Suppressor macrophage treated with lipopolysaccharide for 1 hour (primary cell): Measurements from ENCODE around the gene MTA1.

Source experiments
- DNase-seq, 3 donors: peaks; one replicate each; pipeline ENCODE4 v3.0.0-alpha.2; 2020 to 2022

MTA1 gene

GRCh38 chr14:105387530-105387922, 32.1 kb upstream of the MTA1 start:
- no peak for DNase-seq

DNA sequence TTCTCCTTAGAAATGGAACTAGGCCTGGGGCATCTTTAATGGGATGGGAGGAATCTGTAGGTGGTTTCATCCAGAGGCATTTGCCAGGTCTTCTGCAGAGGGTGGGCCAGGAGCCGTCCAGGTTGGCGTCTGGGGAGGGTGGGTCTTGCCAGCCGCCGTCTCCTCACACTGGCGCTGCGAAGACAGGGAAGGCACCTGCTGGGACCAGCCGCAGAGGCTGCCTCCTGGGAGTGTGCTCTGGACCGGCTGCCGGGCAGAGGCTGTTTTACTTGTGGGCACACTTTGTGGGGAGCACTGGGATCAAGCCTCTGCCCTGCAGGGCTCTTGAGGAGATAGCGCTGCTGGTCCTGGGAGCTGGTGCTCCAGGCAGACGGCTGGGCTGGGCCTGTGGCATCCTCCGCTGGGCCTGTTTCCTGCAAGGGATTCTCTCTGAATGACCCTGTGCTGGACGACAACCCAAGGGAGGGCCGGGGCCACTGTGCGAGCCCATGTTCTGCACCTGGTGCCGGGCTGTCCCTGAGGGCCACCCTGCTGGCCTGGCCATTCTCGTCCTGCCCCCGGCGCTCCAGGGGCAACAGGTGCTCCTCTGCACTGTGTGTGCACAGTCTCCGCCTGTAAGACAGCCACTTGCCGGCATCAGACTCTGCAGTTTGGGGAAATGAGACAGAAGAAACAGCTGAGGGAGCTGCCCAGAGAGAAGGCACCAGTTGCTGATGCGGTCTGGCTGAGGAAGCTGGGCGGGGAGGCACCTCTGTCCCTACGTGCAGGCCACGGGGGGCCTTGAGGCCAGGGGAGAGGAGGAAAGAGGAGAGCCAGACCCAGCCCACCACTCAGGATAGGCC, 31.3 kb upstream of the MTA1 start:
- peak; percentile 36 to 53 (median 50) for DNase-seq

DNA sequence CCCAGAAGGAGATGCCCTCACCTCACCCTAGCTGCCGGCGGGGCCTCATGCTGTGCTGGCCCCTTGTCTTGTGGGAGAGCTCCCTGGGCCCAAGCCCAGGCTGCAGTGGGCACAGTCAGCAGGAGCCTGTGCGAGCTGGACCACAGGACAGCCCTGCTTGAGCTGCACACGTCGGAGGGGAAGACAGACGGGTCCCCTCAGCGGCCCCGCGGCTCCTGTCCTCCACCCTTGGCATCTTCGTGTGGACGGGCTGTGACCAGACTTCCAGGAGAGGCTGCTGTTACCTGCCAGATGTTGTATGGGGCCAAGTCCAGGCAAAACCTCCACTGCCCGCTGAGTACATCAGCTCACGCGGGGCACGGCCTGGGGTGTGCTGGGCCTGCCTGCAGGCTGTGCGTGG, 30.7 kb upstream of the MTA1 start:
- DNase-seq = no peak

GRCh38 chr14:105389534-105389933, 30.1 kb upstream of the MTA1 start:
- peak; percentile 67 to 77 (median 68) for DNase-seq

GRCh38 chr14:105389976-105390848, 29.4 kb upstream of the MTA1 start:
- peak; percentile 58 to 78 (median 60) for DNase-seq

DNA sequence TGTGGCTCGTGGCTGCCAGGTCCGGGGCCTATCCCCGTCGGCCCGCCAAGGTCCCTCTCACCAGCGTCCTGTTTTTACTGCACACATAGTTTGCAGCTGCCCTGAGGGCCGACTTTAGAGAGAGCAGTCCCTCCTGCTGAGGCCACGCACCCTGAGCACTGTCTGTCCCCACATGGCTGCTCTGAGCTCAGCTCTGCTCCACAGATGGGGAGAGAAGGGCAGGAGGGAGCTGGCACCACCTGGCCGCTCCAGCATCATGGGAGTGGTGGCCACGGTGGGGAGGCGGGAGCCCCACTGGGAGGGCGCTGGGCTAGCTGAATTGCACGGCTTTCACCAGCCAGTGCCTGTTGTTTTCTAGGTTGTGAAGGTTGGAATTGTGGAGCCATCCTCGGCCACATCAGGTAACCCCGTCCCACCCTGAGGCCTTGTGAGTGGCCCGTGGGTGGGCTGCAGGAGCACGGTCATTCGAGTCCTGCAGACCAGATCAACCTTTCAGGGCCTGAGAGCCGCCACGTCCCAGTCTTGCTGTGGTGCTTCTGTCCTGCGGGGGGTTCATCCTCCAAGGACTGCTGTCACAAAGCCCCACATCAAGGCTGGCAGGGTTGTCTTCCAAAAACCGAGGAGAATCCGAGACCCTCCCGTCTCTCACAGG, 28.7 kb upstream of the MTA1 start:
- no peak for DNase-seq

GRCh38 chr14:105391541-105391940, 28.1 kb upstream of the MTA1 start:
- no peak for DNase-seq

DNA sequence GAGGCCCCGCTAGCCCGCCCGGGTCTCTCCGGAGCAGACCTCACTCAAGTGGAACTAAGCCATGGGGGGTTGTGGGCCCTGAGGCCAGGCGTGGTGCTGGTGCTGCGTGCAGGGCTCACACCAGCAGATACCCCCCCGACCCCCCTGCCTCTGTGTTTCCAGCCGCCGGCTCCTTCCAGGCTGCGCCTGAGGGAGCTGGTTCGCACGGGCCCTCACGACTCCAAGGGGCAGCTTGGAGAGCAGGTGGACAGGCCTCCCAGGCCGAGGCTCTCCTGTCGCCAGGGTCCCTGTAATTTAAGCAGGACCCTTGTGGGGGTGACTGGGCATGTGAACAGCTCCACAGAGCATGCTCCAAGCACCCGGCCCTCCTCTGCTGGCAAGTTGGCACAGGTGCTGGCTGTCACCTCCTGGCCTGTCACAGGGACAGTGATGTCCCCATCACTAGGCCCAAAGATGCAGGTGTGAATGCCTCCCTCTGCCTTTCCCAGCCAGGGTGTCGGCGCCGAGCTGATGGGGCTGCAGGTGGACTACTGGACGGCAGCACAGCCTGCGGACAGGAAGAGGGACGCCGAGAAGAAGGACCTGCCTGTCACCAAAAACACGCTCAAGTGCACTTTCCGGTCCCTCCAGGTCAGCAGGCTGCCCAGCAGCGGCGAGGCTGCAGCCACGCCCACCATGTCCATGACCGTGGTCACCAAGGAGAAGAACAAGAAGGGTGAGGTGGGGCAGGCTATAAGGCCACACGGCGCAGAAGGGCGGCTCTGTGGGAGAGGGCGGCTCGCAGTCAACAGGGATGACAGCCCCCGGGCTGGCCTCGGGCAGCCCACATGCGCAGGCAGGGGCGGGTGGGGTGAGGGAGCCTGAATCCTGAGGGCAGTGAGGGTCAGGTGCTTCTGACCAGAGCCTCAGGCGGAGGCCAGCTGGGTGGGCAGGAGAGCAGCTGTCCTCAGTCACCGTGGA, 27.2 kb upstream of the MTA1 start:
- DNase-seq = no peak

GRCh38 chr14:105393151-105393550, 26.5 kb upstream of the MTA1 start:
- DNase-seq = no peak

DNA sequence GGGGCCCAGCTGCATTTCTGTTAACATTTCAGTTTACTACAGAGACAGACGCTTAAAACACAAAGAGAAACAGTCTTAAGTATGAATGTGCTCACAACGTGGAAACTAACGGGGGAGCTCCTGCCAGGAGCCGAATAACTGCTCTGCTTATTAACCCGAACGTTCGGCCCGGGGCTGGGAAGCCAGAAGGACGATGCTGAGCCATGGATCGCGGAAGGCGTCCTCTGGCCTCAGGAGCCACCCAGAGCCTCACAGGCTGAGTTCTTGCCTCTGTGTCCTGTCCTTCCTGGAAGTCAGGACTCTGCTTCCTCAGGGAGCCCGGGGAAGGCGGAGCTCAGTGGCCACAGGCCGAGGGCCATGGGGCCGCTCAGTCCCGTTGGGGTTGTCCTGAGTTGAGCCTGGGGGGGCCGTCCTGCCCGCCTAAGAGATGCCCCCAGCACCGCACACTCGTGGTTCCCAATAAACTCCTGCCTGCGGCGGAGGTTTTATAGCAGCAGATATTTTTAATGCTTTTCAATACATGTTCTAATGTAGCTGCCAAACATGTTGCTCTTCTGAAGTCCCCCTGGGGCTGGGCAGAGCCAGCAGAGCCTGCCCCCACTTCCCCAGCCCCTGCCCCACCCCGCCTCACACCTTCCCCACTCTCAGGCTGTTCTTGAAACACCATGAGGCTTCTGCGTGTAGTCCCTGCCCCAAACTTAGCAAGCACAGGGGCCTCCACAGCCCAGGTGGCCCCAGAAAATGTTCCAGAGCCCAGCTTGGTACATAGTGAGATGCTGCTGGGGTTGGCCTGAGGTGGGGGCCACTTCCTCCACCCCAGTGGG, 24.7 kb upstream of the MTA1 start:
- no peak for DNase-seq

- no peak for DNase-seq
These were observed 24.1 kb upstream of the MTA1 start for GRCh38 chr14:105395538-105395854.

- DNase-seq = no peak
These were observed 22.2 kb upstream of the MTA1 start for GRCh38 chr14:105397350-105397931.

DNA sequence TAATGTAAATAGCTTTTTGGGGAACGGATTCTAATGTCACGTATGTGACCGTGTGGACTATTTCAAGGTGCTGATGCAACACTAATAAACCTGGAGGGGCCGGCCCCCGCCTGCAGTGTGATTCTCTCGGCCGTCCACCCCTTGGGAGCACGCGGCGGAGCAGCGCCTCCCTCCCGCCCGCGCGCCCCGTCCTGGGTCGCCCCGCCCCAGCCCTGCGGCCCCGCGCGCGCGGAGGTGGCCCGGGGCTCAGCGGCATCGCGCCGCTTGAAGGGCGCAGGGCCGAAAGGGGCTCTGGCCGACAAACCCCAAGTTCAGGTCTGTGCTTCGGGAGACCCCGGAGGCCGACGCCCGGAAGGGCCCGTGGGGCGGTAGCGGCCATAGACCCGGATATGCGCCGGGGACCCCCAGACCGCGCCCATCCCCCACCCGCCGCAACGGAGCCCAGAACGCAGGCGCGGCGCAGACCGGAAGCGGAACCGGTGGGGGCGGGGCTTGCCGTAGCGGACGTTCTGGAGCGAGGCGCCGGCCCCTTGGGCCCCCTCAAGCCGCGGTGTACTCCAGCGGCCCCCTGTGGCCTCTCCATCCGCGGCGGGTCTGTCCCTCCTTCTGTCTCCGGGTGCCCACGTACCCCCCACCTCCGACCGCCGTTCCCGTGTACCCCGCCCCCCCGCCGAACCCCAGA, 21.4 kb upstream of the MTA1 start, which contains the start of gene TEX22:
TEX22 (plus strand) TSS at position 495 of the 682 bp plus-strand sequence. CDS start 803 bp downstream, outside the sequence.
- DNase-seq = peak; percentile 82 to 96 (median 88)

- peak; percentile 27 to 54 (median 42) for DNase-seq
These were observed 20.7 kb upstream of the MTA1 start for GRCh38 chr14:105398726-105399465.

DNA sequence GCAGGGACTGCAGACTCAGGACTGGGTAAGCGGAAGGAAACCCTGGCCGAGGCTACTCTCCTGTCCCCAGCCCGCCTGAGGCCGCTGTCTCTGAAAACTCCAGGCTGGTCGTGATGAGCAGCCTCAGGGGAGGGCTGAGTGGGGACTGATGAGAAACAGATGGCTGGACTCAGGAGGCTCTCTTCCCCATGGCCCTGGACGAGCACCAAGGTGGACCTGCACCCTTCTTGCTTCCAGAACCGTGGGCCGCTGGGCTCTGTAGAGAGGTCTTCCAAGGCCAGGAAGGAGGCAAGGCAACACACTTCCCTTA, 20.2 kb upstream of the MTA1 start:
- no peak for DNase-seq

GRCh38 chr14:105400016-105400415, 19.6 kb upstream of the MTA1 start:
- DNase-seq = no peak

- no peak for DNase-seq
These were observed 17.9 kb upstream of the MTA1 start for GRCh38 chr14:105401699-105402098.

GRCh38 chr14:105408592-105408991, 11.0 kb upstream of the MTA1 start:
- DNase-seq = no peak

DNA sequence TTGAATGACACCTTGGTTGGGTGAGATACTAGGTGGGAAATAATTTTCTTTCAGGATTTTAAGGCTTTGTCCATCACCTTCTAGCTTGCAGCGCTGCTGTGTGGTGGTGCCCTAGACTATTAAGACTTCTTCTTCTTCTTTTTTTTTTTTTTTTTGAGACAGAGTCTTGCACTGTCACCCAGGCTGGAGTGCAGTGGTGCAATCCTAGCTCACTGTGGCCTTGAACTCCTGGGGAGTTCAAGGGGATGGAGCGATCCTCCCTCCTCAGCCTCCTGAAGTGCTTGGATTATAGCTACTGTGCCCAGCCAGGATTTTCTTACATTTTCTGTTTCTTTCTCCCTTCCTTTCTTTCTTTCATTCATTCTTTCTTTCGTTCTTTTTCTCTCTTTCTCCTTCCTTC, 10.3 kb upstream of the MTA1 start:
- DNase-seq = peak; percentile 25 to 40 (median 39)

GRCh38 chr14:105410642-105411016, 9.0 kb upstream of the MTA1 start:
- no peak for DNase-seq
